T-cell (primary cell): ENCODE data around the gene ZNF221. TPM values are rescaled to one million over a fixed set of nuclear protein-coding genes. Genes with fewer than 3 reads are reported as not detected.

Experiments used
- ATAC-seq, 4 experiments: fragments of 200-7000 bp in 3 of 4; fragments of 150-1000 bp in 1 of 4; cut with Tn5 transposase; replicated peaks in 1 of 4; 1 replicate in 3 of 4; 2 replicates in 1 of 4; pipeline ENCODE4 v1.10.0; 2021; ENCODE audit warnings: moderate library complexity in 3 of 4, mild to moderate bottlenecking in 2 of 4, moderate number of reproducible peaks in 1 of 4
- CTCF ChIA-PET, 2 donors: fragments of 300-600 bp; sonication (Branson Sonifier 250); formaldehyde crosslinking; loops; one replicate each; lab custom pipeline; 2022; ENCODE audit warnings: antibody characterized with exemption in 2 of 2; lab: Charles Lee
- POLR2A ChIA-PET, 2 donors: fragments of 300-600 bp; sonication (Branson Sonifier 250); formaldehyde crosslinking; loops; one replicate each; lab custom pipeline; 2022; ENCODE audit warnings: antibody characterized with exemption in 2 of 2; lab: Charles Lee
- DNase-seq, 35 experiments: peaks; one replicate each; pipeline versions ENCODE4 v3.0.0 to v3.0.0-alpha.2; 2013 to 2023
- H3K27ac ChIP-seq: one replicate; pipeline ENCODE4 v1.5.1; 2013; ENCODE audit warnings: low read length
- H3K27me3 ChIP-seq, 2 experiments: replicated peaks in 1 of 2; 1 replicate in 1 of 2; 2 replicates in 1 of 2; pipeline versions ENCODE4 v1.6.1 to v1.7.0; 2013; ENCODE audit warnings: low read length in 1 of 2, mixed read lengths in 1 of 2; ENCODE audit not compliant: control insufficient read depth in 2 of 2, insufficient read depth in 2 of 2; ENCODE audit errors: extremely low read depth in 1 of 2
- H3K36me3 ChIP-seq, 2 donors: 1 replicate in 1 of 2; 2 replicates in 1 of 2; pipeline versions ENCODE4 v1.6.1 to v1.7.0; 2013; ENCODE audit warnings: low read length in 1 of 2; ENCODE audit not compliant: control insufficient read depth in 2 of 2, insufficient read depth in 1 of 2; ENCODE audit errors: extremely low read depth in 1 of 2
- H3K4me1 ChIP-seq, 2 experiments: 1 replicate in 1 of 2; 2 replicates in 1 of 2; pipeline versions ENCODE4 v1.6.1 to v1.7.0; 2013; ENCODE audit warnings: low read length in 2 of 2, mixed read lengths in 1 of 2; ENCODE audit not compliant: insufficient read depth in 2 of 2, control insufficient read depth in 1 of 2; ENCODE audit errors: extremely low read depth in 1 of 2
- H3K4me3 ChIP-seq, 2 donors: 1 replicate in 1 of 2; 2 replicates in 1 of 2; pipeline versions ENCODE4 v1.5.1 to v1.7.0; 2013; ENCODE audit warnings: mild to moderate bottlenecking in 2 of 2, low read length in 1 of 2, moderate library complexity in 1 of 2; ENCODE audit not compliant: control insufficient read depth in 1 of 2; ENCODE audit errors: extremely low read depth in 1 of 2
- H3K9me3 ChIP-seq: 2 replicates; pipeline ENCODE4 v1.7.0; 2013
- H3K27ac Mint-ChIP-seq, 2 donors: one replicate each; pipeline ENCODE4 v1.8.0; 2020 to 2021; ENCODE audit warnings: mild to moderate bottlenecking in 2 of 2, mixed read lengths in 2 of 2
- H3K27me3 Mint-ChIP-seq, 2 donors: one replicate each; pipeline ENCODE4 v1.8.0; 2021 to 2022; ENCODE audit warnings: mixed read lengths in 2 of 2
- H3K36me3 Mint-ChIP-seq: one replicate; pipeline ENCODE4 v1.8.0; 2021; ENCODE audit warnings: mixed read lengths
- H3K4me1 Mint-ChIP-seq, 3 donors: one replicate each; pipeline ENCODE4 v1.8.0; 2020 to 2022; ENCODE audit warnings: mixed read lengths in 3 of 3, mild to moderate bottlenecking in 1 of 3
- H3K4me3 Mint-ChIP-seq, 3 donors: one replicate each; pipeline ENCODE4 v1.8.0; 2020 to 2022; ENCODE audit warnings: mild to moderate bottlenecking in 3 of 3, mixed read lengths in 3 of 3, moderate library complexity in 3 of 3
- H3K9me3 Mint-ChIP-seq, 3 donors: one replicate each; pipeline ENCODE4 v1.8.0; 2020 to 2022; ENCODE audit warnings: mixed read lengths in 3 of 3
- WGBS: methylation state at CpG from one replicate; pipeline ENCODE4 v1.1.5; 2013; ENCODE audit warnings: missing lambda C conversion rate; ENCODE audit not compliant: insufficient coverage; 5-methylcytosine and 5-hydroxymethylcytosine counted together
- total RNA-seq, 35 experiments: library from RNA in 6 of 35; stranded (reverse) in 6 of 35; fragments of 120-200 nt in 1 of 35; gene quantifications; one replicate each; pipeline versions ENCODE4 v1.2.1 to v1.2.4 and lab custom pipeline; 2013 to 2026

The ZNF221 gene
- total RNA-seq, 5 donors from 2014 or later (not counting 1 experiment from before 2014, with no cell fraction given) = 0.77 to 3.0 (median 1.6) TPM

- H3K27me3 Mint-ChIP-seq = no peaks in the 10 kb centered on the region
- WGBS = 0% methylated on average over 1 of the region's 15 CpGs
- DNase-seq (no peak), ATAC-seq (no peak)
- Histone ChIP-seq H3K4me3 (peak overlapping the region; percentile 89 to 90), H3K27ac (peak overlapping the region; percentile 59), H3K9me3 (no peaks in the 10 kb centered on the region), H3K4me1 (peaks cover 8 to 17% of the 10 kb centered on the region in 2 experiments), H3K36me3 (peaks cover 14 to 30% of the 10 kb centered on the region in 2 donors), H3K27me3 (no peaks in the 10 kb centered on the region)
- peaks cover 0 to 1% (median 0%) of the 10 kb centered on the region in 3 donors for H3K9me3 Mint-ChIP-seq
- H3K27ac Mint-ChIP-seq = peak overlapping the region; percentile 92 to 93
- peaks cover 42% of the 10 kb centered on the region for H3K36me3 Mint-ChIP-seq
- H3K4me1 Mint-ChIP-seq = peaks cover 29 to 33% (median 31%) of the 10 kb centered on the region in 3 donors
- POLR2A ChIA-PET = interaction anchor here in 1 of 2 donors (0.6 kb wide), 1 partner anchor 278 kb away, joined by 5 read pairs; the partner anchor contains the start of gene ZNF227
- CTCF ChIA-PET = interaction anchor here in 1 of 2 donors (0.8 to 1.2 kb wide), 3 partner anchors 17 to 231 kb away, joined by 3 to 5 read pairs (median 3); partner anchors contain the start of genes ZNF221 and ZNF226
- peak overlapping the region; percentile 90 to 95 (median 94) for H3K4me3 Mint-ChIP-seq
Observed at GRCh38 chr19:43934055-43934984, 16.7 kb upstream of the ZNF221 start.

GRCh38 chr19:43934985-43935708 is 15.9 kb upstream of the ZNF221 start, which contains the start of gene ZNF45:
TSS of gene ZNF45 (minus strand) at chr19:43935282. CDS start at chr19:43922185, 13,097 bp downstream.
- peaks cover 9 to 22% of the 10 kb centered on the region in 2 donors for H3K36me3 ChIP-seq
- no peaks in the 10 kb centered on the region for H3K9me3 ChIP-seq
- peaks cover 8 to 17% of the 10 kb centered on the region in 2 experiments for H3K4me1 ChIP-seq
- peak; percentile 95 to 97 (median 96) for ATAC-seq
- Mint-ChIP-seq H3K4me3 (peak within 1 kb of the TSS; percentile 90 to 95 (median 94)), H3K9me3 (peaks cover 0 to 5% (median 3%) of the 10 kb centered on the region in 3 donors), H3K27ac (peak within 1 kb of the TSS; percentile 92 to 93), H3K36me3 (peaks cover 33% of the 10 kb centered on the region), H3K4me1 (peaks cover 29 to 33% (median 31%) of the 10 kb centered on the region in 3 donors), H3K27me3 (peaks cover 0 to 1% of the 10 kb centered on the region in 2 donors)
- peak within 1 kb of the TSS; percentile 89 to 90 for H3K4me3 ChIP-seq
- H3K27ac ChIP-seq = peak within 1 kb of the TSS; percentile 59
- ChIA-PET POLR2A (interaction anchor here (0.6 to 1.0 kb wide), 5 partner anchors 62 to 277 kb away, joined by 3 to 5 read pairs (median 3); partner anchors contain the start of gene ZNF227 (in 1 of the 2)), CTCF (interaction anchor here in 1 of 2 donors (0.7 to 1.4 kb wide), 5 partner anchors 16 to 565 kb away, joined by 3 to 5 read pairs (median 3); partner anchors contain the start of genes ZNF180, ZNF221 and ZNF226)
- WGBS = 0% methylated on average over 33 of the region's 42 CpGs
- peak; percentile 61 to 92 (median 82) for DNase-seq
- no peaks in the 10 kb centered on the region for H3K27me3 ChIP-seq

- Mint-ChIP-seq H3K36me3 (peaks cover 24% of the 10 kb centered on the region), H3K4me1 (peaks cover 28 to 30% (median 29%) of the 10 kb centered on the region in 3 donors), H3K27me3 (peaks cover 0 to 3% of the 10 kb centered on the region in 2 donors), H3K4me3 (peak overlapping the region; percentile 37 to 94 (median 90)), H3K27ac (no peak overlapping the region), H3K9me3 (peaks cover 0 to 7% (median 3%) of the 10 kb centered on the region in 3 donors)
- H3K4me3 ChIP-seq = no peak overlapping the region
- no peak for ATAC-seq
- DNase-seq = no peak
- no peaks in the 10 kb centered on the region for H3K9me3 ChIP-seq
- no peak overlapping the region for H3K27ac ChIP-seq
- WGBS = no CpG with 5 or more reads among the region's 5 CpGs
- CTCF ChIA-PET = interaction anchor here in 1 of 2 donors (1.4 kb wide), 1 partner anchor 159 kb away, joined by 4 read pairs; no protein-coding TSS in a partner anchor
- POLR2A ChIA-PET = interaction anchor here in 1 of 2 donors (0.6 kb wide), 2 partner anchors 64 to 169 kb away, joined by 3 read pairs; no protein-coding TSS in a partner anchor
- H3K36me3 ChIP-seq = peaks cover 3 to 12% of the 10 kb centered on the region in 2 donors
- no peaks in the 10 kb centered on the region for H3K27me3 ChIP-seq
- H3K4me1 ChIP-seq = peaks cover 8 to 17% of the 10 kb centered on the region in 2 experiments
Observed at GRCh38 chr19:43936188-43936587, 14.8 kb upstream of the ZNF221 start.

- H3K27me3 Mint-ChIP-seq = peaks cover 8 to 13% of the 10 kb centered on the region in 2 donors
- no peak overlapping the region for H3K4me3 ChIP-seq
- ChIA-PET CTCF (no interaction called here), POLR2A (no interaction called here)
- H3K4me1 ChIP-seq = peaks cover 0 to 6% of the 10 kb centered on the region in 2 experiments
- no peaks in the 10 kb centered on the region for H3K36me3 Mint-ChIP-seq
- H3K4me1 Mint-ChIP-seq = peaks cover 7 to 9% (median 9%) of the 10 kb centered on the region in 3 donors
- H3K27ac Mint-ChIP-seq = no peak overlapping the region
- H3K4me3 Mint-ChIP-seq = no peak overlapping the region
- ATAC-seq = no peak
- DNase-seq = no peak
- H3K27me3 ChIP-seq = no peaks in the 10 kb centered on the region
- H3K9me3 Mint-ChIP-seq = peaks cover 3 to 12% (median 6%) of the 10 kb centered on the region in 3 donors
- H3K9me3 ChIP-seq = no peaks in the 10 kb centered on the region
- no peaks in the 10 kb centered on the region for H3K36me3 ChIP-seq
- no peak overlapping the region for H3K27ac ChIP-seq
- no CpG with 5 or more reads among the region's 3 CpGs for WGBS
Observed at GRCh38 chr19:43939557-43940260, 11.3 kb upstream of the ZNF221 start.

- DNase-seq = no peak
- POLR2A ChIA-PET = no interaction called here
- ATAC-seq = no peak
- no peaks in the 10 kb centered on the region for H3K36me3 Mint-ChIP-seq
- Histone ChIP-seq H3K27ac (no peak overlapping the region), H3K9me3 (no peaks in the 10 kb centered on the region), H3K4me3 (no peak overlapping the region), H3K4me1 (no peaks in the 10 kb centered on the region), H3K36me3 (no peaks in the 10 kb centered on the region), H3K27me3 (no peaks in the 10 kb centered on the region)
- CTCF ChIA-PET = no interaction called here
- H3K4me3 Mint-ChIP-seq = no peak overlapping the region
- peaks cover 0 to 3% (median 2%) of the 10 kb centered on the region in 3 donors for H3K4me1 Mint-ChIP-seq
- H3K9me3 Mint-ChIP-seq = peaks cover 3 to 13% (median 6%) of the 10 kb centered on the region in 3 donors
- no CpG with 5 or more reads among the region's 4 CpGs for WGBS
- H3K27me3 Mint-ChIP-seq = peaks cover 8 to 18% of the 10 kb centered on the region in 2 donors
- H3K27ac Mint-ChIP-seq = no peak overlapping the region
Observed at GRCh38 chr19:43940719-43941118, 10.3 kb upstream of the ZNF221 start.
